ENCODE data around the gene FBN1. TPM values are rescaled to one million over a fixed set of nuclear protein-coding genes. Genes with fewer than 3 reads are reported as not detected.

Gene FBN1
- total RNA-seq, 4 donors from 2014 or later: 17.6 to 106 (median 31.2) TPM

- TF ChIP-seq POLR2A (IDR thresholded peaks at IDR 0.05) (no peak), CTCF (IDR thresholded peaks at IDR 0.05) (no peak), POLR2AphosphoS5 (IDR thresholded peaks at IDR 0.05) (no peak), EP300 (IDR thresholded peaks at IDR 0.05; ENCODE audit: low read depth) (no peak)
- Histone ChIP-seq H3K4me3 (no peak overlapping the region), H3K27me3 (no peaks in the 10 kb centered on the region), H3K9me3 (no peaks in the 10 kb centered on the region), H3K4me1 (no peaks in the 10 kb centered on the region), H3K27ac (peak overlapping the region in 1 of 4 donors; percentile 2), H3K36me3 (peaks cover 0 to 8% (median 0%) of the 10 kb centered on the region in 4 donors)
- in situ Hi-C loops (cut with MboI; ENCODE audit: low pct_ligation_motif_present in 1 of 4, low pct_unique_long_range_greater_than_20kb in 1 of 4, low sequenced_read_pairs in 3 of 4): loop anchor here in 1 of 4 donors (25.0 kb wide), 1 partner anchor 94 kb away; no protein-coding TSS in a partner anchor
- WGBS, 2 donors (ENCODE audit: low coverage in 1 of 2): 78 to 86% methylated on average over 4 of the region's 4 CpGs
- no peak for DNase-seq
- intact Hi-C loops (cut with DNase I; ENCODE audit: low total_unique reads): no loop called here
Measured at GRCh38 chr15:48493763-48494225, 151.7 kb downstream of the FBN1 start.

- no peaks in the 10 kb centered on the region for H3K9me3 ChIP-seq
- no peak for TF ChIP-seq EP300 (IDR thresholded peaks at IDR 0.05; ENCODE audit: low read depth)
- no peak for TF ChIP-seq POLR2A (IDR thresholded peaks at IDR 0.05)
- no peak for TF ChIP-seq POLR2AphosphoS5 (IDR thresholded peaks at IDR 0.05)
- no peak for TF ChIP-seq CTCF (IDR thresholded peaks at IDR 0.05)
- H3K27me3 ChIP-seq: no peaks in the 10 kb centered on the region
- no peaks in the 10 kb centered on the region for H3K4me1 ChIP-seq
- intact Hi-C loops (cut with DNase I; ENCODE audit: low total_unique reads): no loop called here
- 77 to 88% methylated on average over 1 of the region's 1 CpG for WGBS, 2 donors (ENCODE audit: low coverage in 1 of 2)
- no peak overlapping the region for H3K4me3 ChIP-seq
- no peak for DNase-seq
- no peak overlapping the region for H3K27ac ChIP-seq
- in situ Hi-C loops (cut with MboI; ENCODE audit: low pct_ligation_motif_present in 1 of 4, low pct_unique_long_range_greater_than_20kb in 1 of 4, low sequenced_read_pairs in 3 of 4): loop anchor here in 1 of 4 donors (25.0 kb wide), 1 partner anchor 94 kb away; no protein-coding TSS in a partner anchor
- H3K36me3 ChIP-seq: peaks cover 0 to 8% (median 0%) of the 10 kb centered on the region in 4 donors
Measured at GRCh38 chr15:48493084-48493762, 152.3 kb downstream of the FBN1 start.

- 33 to 52% methylated on average over 1 to 2 of the region's 2 CpGs for WGBS, 2 donors (ENCODE audit: low coverage in 1 of 2)
- H3K27me3 ChIP-seq: no peaks in the 10 kb centered on the region
- H3K36me3 ChIP-seq: no peaks in the 10 kb centered on the region
- H3K4me1 ChIP-seq: no peaks in the 10 kb centered on the region
- no peak for DNase-seq
- intact Hi-C loops (cut with DNase I; ENCODE audit: low total_unique reads) (no loop called here), in situ Hi-C loops (cut with MboI; ENCODE audit: low pct_ligation_motif_present in 1 of 4, low pct_unique_long_range_greater_than_20kb in 1 of 4, low sequenced_read_pairs in 3 of 4) (loop anchor here in 1 of 4 donors (25.0 kb wide), 1 partner anchor 101 kb away; no protein-coding TSS in a partner anchor)
- no peak overlapping the region for H3K4me3 ChIP-seq
- TF ChIP-seq EP300 (IDR thresholded peaks at IDR 0.05; ENCODE audit: low read depth) (no peak), POLR2A (IDR thresholded peaks at IDR 0.05) (no peak), POLR2AphosphoS5 (IDR thresholded peaks at IDR 0.05) (no peak), CTCF (IDR thresholded peaks at IDR 0.05) (no peak)
- H3K9me3 ChIP-seq: no peaks in the 10 kb centered on the region
- H3K27ac ChIP-seq: no peak overlapping the region
Measured at GRCh38 chr15:48486228-48486627, 159.3 kb downstream of the FBN1 start.

- 62 to 73% methylated on average over 2 of the region's 2 CpGs for WGBS, 2 donors (ENCODE audit: low coverage in 1 of 2)
- in situ Hi-C loops (cut with MboI; ENCODE audit: low pct_ligation_motif_present in 1 of 4, low pct_unique_long_range_greater_than_20kb in 1 of 4, low sequenced_read_pairs in 3 of 4) (loop anchor here in 1 of 4 donors (25.0 kb wide), 1 partner anchor 105 kb away; no protein-coding TSS in a partner anchor), intact Hi-C loops (cut with DNase I; ENCODE audit: low total_unique reads) (no loop called here)
- H3K27me3 ChIP-seq: no peaks in the 10 kb centered on the region
- H3K27ac ChIP-seq: no peak overlapping the region
- TF ChIP-seq POLR2AphosphoS5 (IDR thresholded peaks at IDR 0.05): no peak
- no peak for TF ChIP-seq CTCF (IDR thresholded peaks at IDR 0.05)
- no peak for TF ChIP-seq EP300 (IDR thresholded peaks at IDR 0.05; ENCODE audit: low read depth)
- TF ChIP-seq POLR2A (IDR thresholded peaks at IDR 0.05): no peak
- H3K9me3 ChIP-seq: no peaks in the 10 kb centered on the region
- no peak for DNase-seq
- no peaks in the 10 kb centered on the region for H3K36me3 ChIP-seq
- H3K4me1 ChIP-seq: no peaks in the 10 kb centered on the region
- no peak overlapping the region for H3K4me3 ChIP-seq
Measured at GRCh38 chr15:48481802-48482201, 163.7 kb downstream of the FBN1 start.
